Natural killer cell (primary cell): ENCODE measurements around the gene EIF2B5. TPM values are rescaled to one million over a fixed set of nuclear protein-coding genes. Genes with fewer than 3 reads are reported as not detected.

Experiments used
- ATAC-seq, 3 donors: fragments of 150-1000 bp in 2 of 3; fragments of 200-7000 bp in 1 of 3; cut with Tn5 transposase; 1 replicate in 1 of 3; 2 replicates in 2 of 3; pipeline ENCODE4 v1.10.0; 2021; ENCODE audit warnings: mild to moderate bottlenecking in 2 of 3, moderate library complexity in 2 of 3
- DNase-seq, 2 donors: peaks; one replicate each; pipeline versions ENCODE4 v3.0.0 to v3.0.0-alpha.2; 2013 to 2021; ENCODE audit warnings: mixed read lengths in 1 of 2
- H3K27ac ChIP-seq: one replicate; pipeline ENCODE4 v1.5.1; 2013; ENCODE audit warnings: mild to moderate bottlenecking, low read length
- H3K27me3 ChIP-seq: one replicate; pipeline ENCODE4 v1.6.1; 2013; ENCODE audit warnings: low read length; ENCODE audit not compliant: control insufficient read depth, insufficient read depth
- H3K36me3 ChIP-seq: one replicate; pipeline ENCODE4 v1.6.1; 2013; ENCODE audit warnings: low read length; ENCODE audit not compliant: control insufficient read depth, insufficient read depth
- H3K4me1 ChIP-seq: one replicate; pipeline ENCODE4 v1.6.1; 2013; ENCODE audit warnings: low read length; ENCODE audit not compliant: control insufficient read depth, insufficient read depth
- H3K4me3 ChIP-seq: one replicate; pipeline ENCODE4 v1.5.1; 2013; ENCODE audit warnings: low read length
- H3K9me3 ChIP-seq: one replicate; pipeline ENCODE4 v1.6.1; 2013; ENCODE audit warnings: low read length; ENCODE audit not compliant: control insufficient read depth, insufficient read depth
- H3K27ac Mint-ChIP-seq, 2 donors: one replicate each; pipeline ENCODE4 v1.8.0; 2022; ENCODE audit warnings: mild to moderate bottlenecking in 2 of 2, mixed read lengths in 2 of 2, moderate library complexity in 1 of 2
- H3K27me3 Mint-ChIP-seq, 2 donors: one replicate each; pipeline ENCODE4 v1.8.0; 2022; ENCODE audit warnings: low read depth in 2 of 2, mixed read lengths in 2 of 2
- H3K36me3 Mint-ChIP-seq: one replicate; pipeline ENCODE4 v1.8.0; 2022; ENCODE audit warnings: mixed read lengths
- H3K4me1 Mint-ChIP-seq, 2 donors: one replicate each; pipeline ENCODE4 v1.8.0; 2022; ENCODE audit warnings: mixed read lengths in 2 of 2
- H3K4me3 Mint-ChIP-seq: one replicate; pipeline ENCODE4 v1.8.0; 2022; ENCODE audit warnings: mild to moderate bottlenecking, moderate library complexity, mixed read lengths
- H3K9me3 Mint-ChIP-seq, 2 donors: one replicate each; pipeline ENCODE4 v1.8.0; 2022; ENCODE audit warnings: mixed read lengths in 2 of 2
- CTCF ChIP-seq: fragments of 200-600 bp; IDR thresholded peaks from one replicate; pipeline ENCODE4 v1.8.0; 2022; ENCODE audit warnings: antibody characterized with exemption
- WGBS: methylation state at CpG from one replicate; pipeline ENCODE4 v1.1.7; 2013; ENCODE audit warnings: missing lambda C conversion rate; ENCODE audit not compliant: insufficient coverage; 5-methylcytosine and 5-hydroxymethylcytosine counted together
- intact Hi-C: fragments of 100-400 bp; cut with micrococcal nuclease; formaldehyde crosslinking; loops from one replicate; pipeline ENCODE4 v1.14.2; 2022
- total RNA-seq, 4 donors: library from RNA; stranded (reverse); fragments of 120-200 nt in 1 of 4; gene quantifications; one replicate each; pipeline versions ENCODE4 v1.2.3 to v1.2.4, GENCODE V29; 2013 to 2022

The EIF2B5 gene
- total RNA-seq, 3 donors from 2014 or later (not counting 1 experiment from before 2014, with no cell fraction given), result 44.5 to 59.4 (median 54.8) TPM

- no peak for TF ChIP-seq CTCF
- Mint-ChIP-seq H3K4me3 (no peak overlapping the region), H3K27ac (no peak overlapping the region), H3K4me1 (peaks cover 6 to 16% of the 10 kb centered on the region in 2 donors), H3K9me3 (no peaks in the 10 kb centered on the region), H3K36me3 (no peaks in the 10 kb centered on the region), H3K27me3 (no peaks in the 10 kb centered on the region)
- no peak overlapping the region for H3K4me3 ChIP-seq
- H3K27me3 ChIP-seq, result no peaks in the 10 kb centered on the region
- 98% methylated on average over 8 of the region's 8 CpGs for WGBS
- no peaks in the 10 kb centered on the region for H3K4me1 ChIP-seq
- H3K9me3 ChIP-seq, result no peaks in the 10 kb centered on the region
- no peak overlapping the region for H3K27ac ChIP-seq
- intact Hi-C loops, result no loop called here
- DNase-seq (no peak), ATAC-seq (no peak)
- H3K36me3 ChIP-seq, result peaks cover 50% of the 10 kb centered on the region
These were observed 32.6 kb downstream of the EIF2B5 start for GRCh38 chr3:184167786-184168185.

GRCh38 chr3:184168363-184169120, 33.4 kb downstream of the EIF2B5 start:
- Mint-ChIP-seq H3K4me1 (peaks cover 6 to 16% of the 10 kb centered on the region in 2 donors), H3K27ac (no peak overlapping the region), H3K27me3 (no peaks in the 10 kb centered on the region), H3K9me3 (no peaks in the 10 kb centered on the region), H3K36me3 (no peaks in the 10 kb centered on the region), H3K4me3 (no peak overlapping the region)
- ATAC-seq, result no peak
- Histone ChIP-seq H3K36me3 (peaks cover 44% of the 10 kb centered on the region), H3K27ac (no peak overlapping the region), H3K4me1 (no peaks in the 10 kb centered on the region), H3K4me3 (no peak overlapping the region), H3K9me3 (no peaks in the 10 kb centered on the region), H3K27me3 (no peaks in the 10 kb centered on the region)
- WGBS, result 100% methylated on average over 7 of the region's 9 CpGs
- intact Hi-C loops, result no loop called here
- DNase-seq, result no peak
- TF ChIP-seq CTCF, result no peak

GRCh38 chr3:184169896-184170875, 35.0 kb downstream of the EIF2B5 start:
- WGBS, result 96% methylated on average over 61 of the region's 66 CpGs
- H3K36me3 Mint-ChIP-seq, result no peaks in the 10 kb centered on the region
- Histone ChIP-seq H3K4me1 (peaks cover 5% of the 10 kb centered on the region), H3K27me3 (no peaks in the 10 kb centered on the region), H3K9me3 (no peaks in the 10 kb centered on the region), H3K27ac (no peak overlapping the region), H3K36me3 (peaks cover 28% of the 10 kb centered on the region), H3K4me3 (no peak overlapping the region)
- no peak overlapping the region for H3K4me3 Mint-ChIP-seq
- H3K27ac Mint-ChIP-seq, result no peak overlapping the region
- ATAC-seq (no peak), DNase-seq (no peak)
- no peaks in the 10 kb centered on the region for H3K9me3 Mint-ChIP-seq
- H3K4me1 Mint-ChIP-seq, result peaks cover 8 to 11% of the 10 kb centered on the region in 2 donors
- intact Hi-C loops, result no loop called here
- H3K27me3 Mint-ChIP-seq, result no peaks in the 10 kb centered on the region
- TF ChIP-seq CTCF, result no peak
